HG03520 (cell line): ENCODE results near the gene SLC25A51.

Experiments used
- ATAC-seq: cut with Tn5 transposase; IDR thresholded peaks from one replicate; pipeline ENCODE4 v1.9.1; 2021; ENCODE audit warnings: mild to moderate bottlenecking, moderate library complexity; ENCODE audit not compliant: unreplicated experiment

SLC25A51 gene

GRCh38 chr9:37856551-37856950, 47.4 kb downstream of the SLC25A51 start:
- no peak for ATAC-seq

GRCh38 chr9:37852222-37852621, 51.7 kb downstream of the SLC25A51 start:
- ATAC-seq = no peak

GRCh38 chr9:37840560-37841194, 63.2 kb downstream of the SLC25A51 start:
- no peak for ATAC-seq

GRCh38 chr9:37839496-37840461, 64.1 kb downstream of the SLC25A51 start:
- ATAC-seq = no peak
